Astrocyte (in vitro differentiated cells and primary cell): ENCODE data around the gene BLTP2. TPM values are rescaled to one million over a fixed set of nuclear protein-coding genes. Genes with fewer than 3 reads are reported as not detected.

Experiments used
- DNase-seq: peaks from one replicate; pipeline ENCODE4 v3.0.0-alpha.2; 2010; ENCODE audit warnings: low read depth
- FAIRE-seq: peaks from 2 replicates; lab custom pipeline; 2011; peaks lifted over from hg19 to GRCh38; lab: Jason Lieb, UNC
- H2AFZ ChIP-seq: 2 replicates; pipeline ENCODE4 v1.6.0; 2012; ENCODE audit warnings: low read depth, low read length, inconsistent platforms
- H3K27ac ChIP-seq: 2 replicates; pipeline ENCODE4 v1.5.1; 2011; ENCODE audit warnings: low read depth, low read length, inconsistent platforms
- H3K27me3 ChIP-seq: 2 replicates; pipeline ENCODE4 v1.6.0; 2011; ENCODE audit warnings: low read length, inconsistent platforms; ENCODE audit not compliant: insufficient read depth
- H3K36me3 ChIP-seq: 2 replicates; pipeline ENCODE4 v1.5.1; 2011; ENCODE audit warnings: low read length, inconsistent platforms; ENCODE audit not compliant: insufficient read depth
- H3K4me1 ChIP-seq: 2 replicates; pipeline ENCODE4 v1.5.1; 2011; ENCODE audit warnings: low read length, inconsistent platforms; ENCODE audit not compliant: insufficient read depth
- H3K4me2 ChIP-seq: 2 replicates; pipeline ENCODE4 v1.6.0; 2012; ENCODE audit warnings: low read length, inconsistent platforms
- H3K4me3 ChIP-seq: 2 replicates; pipeline ENCODE4 v1.5.1; 2011; ENCODE audit warnings: low read depth, mild to moderate bottlenecking, low read length, inconsistent platforms; ENCODE audit not compliant: insufficient read depth
- H3K79me2 ChIP-seq: 2 replicates; pipeline ENCODE4 v1.6.0; 2012; ENCODE audit warnings: mild to moderate bottlenecking, low read length, inconsistent platforms; ENCODE audit not compliant: insufficient read depth
- H3K9ac ChIP-seq: 2 replicates; pipeline ENCODE4 v1.6.0; 2012; ENCODE audit warnings: mild to moderate bottlenecking, low read length, inconsistent platforms
- H3K9me3 ChIP-seq: 2 replicates; pipeline ENCODE4 v1.5.1; 2012; ENCODE audit warnings: low read depth, mild to moderate bottlenecking, low read length, inconsistent platforms; ENCODE audit not compliant: insufficient read depth
- H4K20me1 ChIP-seq: 2 replicates; pipeline ENCODE4 v1.6.0; 2012; ENCODE audit warnings: low read length, inconsistent platforms; ENCODE audit not compliant: insufficient read depth
- H3K27ac Mint-ChIP-seq: one replicate; pipeline ENCODE4 v1.8.0; 2021; ENCODE audit warnings: mild to moderate bottlenecking, mixed read lengths; ENCODE audit not compliant: unreplicated experiment
- H3K27me3 Mint-ChIP-seq: one replicate; pipeline ENCODE4 v1.8.0; 2021; ENCODE audit warnings: low read depth, mixed read lengths; ENCODE audit not compliant: unreplicated experiment
- H3K36me3 Mint-ChIP-seq: one replicate; pipeline ENCODE4 v1.8.0; 2021; ENCODE audit warnings: low read depth, mixed read lengths; ENCODE audit not compliant: unreplicated experiment
- H3K4me1 Mint-ChIP-seq: one replicate; pipeline ENCODE4 v1.8.0; 2021; ENCODE audit warnings: low read depth, mixed read lengths; ENCODE audit not compliant: unreplicated experiment
- H3K4me3 Mint-ChIP-seq: one replicate; pipeline ENCODE4 v1.8.0; 2021; ENCODE audit warnings: mild to moderate bottlenecking, moderate library complexity, mixed read lengths; ENCODE audit not compliant: unreplicated experiment
- H3K9me3 Mint-ChIP-seq: one replicate; pipeline ENCODE4 v1.8.0; 2021; ENCODE audit warnings: mild to moderate bottlenecking, mixed read lengths; ENCODE audit not compliant: unreplicated experiment
- EZH2 ChIP-seq: IDR thresholded peaks from 2 replicates; pipeline ENCODE4 v1.6.1; 2012; ENCODE audit warnings: mild to moderate bottlenecking, low read length, inconsistent platforms; ENCODE audit not compliant: insufficient read depth
- total RNA-seq: library from RNA; stranded (reverse); gene quantifications from 2 replicates; pipeline ENCODE4 v1.2.1, GENCODE V29; 2021
- TF ChIP-seq, protein P1 (sequence below): IDR thresholded peaks from 2 replicates; pipeline ENCODE4 v1.5.1; 2011; ENCODE audit warnings: low read depth, mild to moderate bottlenecking, inconsistent platforms, low read length, moderate library complexity; ENCODE audit not compliant: insufficient read depth

Gene BLTP2
- total RNA-seq, 1 donor from 2014 or later: 133 TPM

DNA sequence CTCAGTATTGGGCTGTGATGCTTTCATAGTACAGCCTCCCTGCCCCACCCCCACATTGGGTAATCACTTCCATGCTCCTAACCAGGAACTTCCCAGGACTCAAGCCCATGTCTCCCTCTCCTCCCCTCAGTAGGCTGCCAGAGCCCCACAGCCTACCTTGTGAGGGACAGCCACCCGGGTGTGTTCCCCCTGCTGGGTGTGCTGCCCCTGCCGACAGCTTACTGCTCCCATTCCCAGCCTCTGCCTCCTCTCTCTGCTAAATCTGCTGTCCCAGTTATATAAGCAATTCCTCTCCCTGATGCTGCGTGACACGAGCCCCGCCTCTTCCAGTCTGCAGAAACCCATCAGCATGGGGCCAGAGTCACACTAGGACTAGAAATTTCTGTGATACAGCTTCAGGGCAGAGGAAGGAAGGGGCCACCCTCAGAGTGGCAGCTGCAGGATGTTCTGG lies 31.0 kb downstream of the BLTP2 start, which contains the start of gene RSKR:
RSKR (minus strand) TSS at position 255 of the 451 bp plus-strand sequence; CDS start at position 231, 24 bp downstream.
- H3K4me3 Mint-ChIP-seq: no peak within 1 kb of the TSS
- no peak for TF ChIP-seq EZH2
- TF ChIP-seq, protein P1, sequence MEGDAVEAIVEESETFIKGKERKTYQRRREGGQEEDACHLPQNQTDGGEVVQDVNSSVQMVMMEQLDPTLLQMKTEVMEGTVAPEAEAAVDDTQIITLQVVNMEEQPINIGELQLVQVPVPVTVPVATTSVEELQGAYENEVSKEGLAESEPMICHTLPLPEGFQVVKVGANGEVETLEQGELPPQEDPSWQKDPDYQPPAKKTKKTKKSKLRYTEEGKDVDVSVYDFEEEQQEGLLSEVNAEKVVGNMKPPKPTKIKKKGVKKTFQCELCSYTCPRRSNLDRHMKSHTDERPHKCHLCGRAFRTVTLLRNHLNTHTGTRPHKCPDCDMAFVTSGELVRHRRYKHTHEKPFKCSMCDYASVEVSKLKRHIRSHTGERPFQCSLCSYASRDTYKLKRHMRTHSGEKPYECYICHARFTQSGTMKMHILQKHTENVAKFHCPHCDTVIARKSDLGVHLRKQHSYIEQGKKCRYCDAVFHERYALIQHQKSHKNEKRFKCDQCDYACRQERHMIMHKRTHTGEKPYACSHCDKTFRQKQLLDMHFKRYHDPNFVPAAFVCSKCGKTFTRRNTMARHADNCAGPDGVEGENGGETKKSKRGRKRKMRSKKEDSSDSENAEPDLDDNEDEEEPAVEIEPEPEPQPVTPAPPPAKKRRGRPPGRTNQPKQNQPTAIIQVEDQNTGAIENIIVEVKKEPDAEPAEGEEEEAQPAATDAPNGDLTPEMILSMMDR: no peak
- no peaks in the 10 kb centered on the region for H3K9me3 Mint-ChIP-seq
- no peaks in the 10 kb centered on the region for H3K27me3 Mint-ChIP-seq
- H3K27ac Mint-ChIP-seq: no peak within 1 kb of the TSS
- FAIRE-seq (no peak), DNase-seq (no peak)
- no peaks in the 10 kb centered on the region for H3K4me1 Mint-ChIP-seq
- H3K4me1 ChIP-seq: no peaks in the 10 kb centered on the region
- H2AFZ ChIP-seq: no peak within 1 kb of the TSS
- no peak within 1 kb of the TSS for H3K4me3 ChIP-seq
- H3K36me3 Mint-ChIP-seq: peaks cover 28% of the 10 kb centered on the region
- no peak within 1 kb of the TSS for H3K27ac ChIP-seq
- no peaks in the 10 kb centered on the region for H3K9me3 ChIP-seq
- peaks cover 40% of the 10 kb centered on the region for H3K36me3 ChIP-seq
- H3K79me2 ChIP-seq: no peaks in the 10 kb centered on the region
- H3K4me2 ChIP-seq: no peak within 1 kb of the TSS
- H3K9ac ChIP-seq: no peak within 1 kb of the TSS
- H3K27me3 ChIP-seq: no peaks in the 10 kb centered on the region
- peaks cover 14% of the 10 kb centered on the region for H4K20me1 ChIP-seq

DNA sequence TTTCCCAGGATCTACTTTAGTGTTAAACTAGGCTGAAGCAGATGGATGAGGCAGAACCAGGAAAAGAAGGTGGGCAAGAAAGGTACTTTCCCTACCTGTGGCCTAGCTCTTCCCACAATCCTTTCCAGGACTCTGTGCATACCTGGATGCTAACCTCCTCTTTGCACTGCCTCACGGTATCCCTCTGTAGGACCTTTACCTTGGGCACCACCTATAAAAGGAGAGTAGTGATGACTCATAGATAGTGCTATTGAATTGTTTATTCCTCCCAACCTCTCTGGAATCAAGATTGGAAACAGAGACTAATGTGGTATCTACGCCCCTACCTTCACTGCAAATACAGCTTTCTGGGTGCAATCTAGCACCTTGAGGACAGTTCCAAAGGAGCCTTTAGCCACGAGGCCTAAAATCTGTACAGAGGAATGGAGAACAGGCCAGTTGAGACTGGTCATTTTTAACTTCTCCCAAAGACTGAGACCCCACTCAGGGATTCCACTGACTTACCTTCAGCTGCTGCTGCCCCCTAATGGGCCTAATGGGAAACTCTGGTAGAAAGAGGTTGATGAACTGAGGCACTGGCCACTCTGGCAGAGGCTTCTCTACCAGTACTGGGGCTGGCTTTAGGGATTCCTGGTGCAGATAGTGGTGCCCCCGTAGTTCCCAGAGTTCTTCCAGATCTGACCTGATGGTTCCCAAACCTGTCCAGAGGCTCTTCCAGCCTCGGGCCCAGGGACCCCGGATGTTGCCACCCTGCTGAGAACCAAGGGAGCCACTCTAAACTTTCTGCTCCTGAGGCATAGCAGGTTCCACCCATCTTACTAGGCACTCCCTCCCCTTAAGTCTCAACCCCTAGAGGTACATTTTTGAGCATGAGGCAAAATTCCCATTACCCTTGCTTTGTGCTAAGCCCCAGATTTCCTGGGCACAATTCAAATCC lies 31.8 kb downstream of the BLTP2 start:
- Mint-ChIP-seq H3K4me1 (no peaks in the 10 kb centered on the region), H3K4me3 (no peak overlapping the region), H3K27ac (no peak overlapping the region), H3K27me3 (no peaks in the 10 kb centered on the region), H3K36me3 (peaks cover 28% of the 10 kb centered on the region), H3K9me3 (no peaks in the 10 kb centered on the region)
- TF ChIP-seq EZH2: no peak
- TF ChIP-seq, protein P1: peak; percentile 65
- Histone ChIP-seq H3K36me3 (peaks cover 39% of the 10 kb centered on the region), H3K4me2 (no peak overlapping the region), H3K9ac (no peak overlapping the region), H3K4me3 (no peak overlapping the region), H3K4me1 (no peaks in the 10 kb centered on the region), H2AFZ (no peak overlapping the region), H4K20me1 (peaks cover 14% of the 10 kb centered on the region), H3K79me2 (no peaks in the 10 kb centered on the region), H3K27ac (no peak overlapping the region), H3K9me3 (no peaks in the 10 kb centered on the region), H3K27me3 (no peaks in the 10 kb centered on the region)
- FAIRE-seq (no peak), DNase-seq (no peak)

GRCh38 chr17:28612531-28612930 lies 32.4 kb downstream of the BLTP2 start:
- Histone ChIP-seq H4K20me1 (peaks cover 14% of the 10 kb centered on the region), H3K36me3 (peaks cover 38% of the 10 kb centered on the region), H3K4me1 (no peaks in the 10 kb centered on the region), H2AFZ (no peak overlapping the region), H3K27me3 (no peaks in the 10 kb centered on the region), H3K79me2 (no peaks in the 10 kb centered on the region), H3K9ac (no peak overlapping the region), H3K4me2 (no peak overlapping the region), H3K27ac (no peak overlapping the region), H3K4me3 (no peak overlapping the region), H3K9me3 (no peaks in the 10 kb centered on the region)
- no peaks in the 10 kb centered on the region for H3K4me1 Mint-ChIP-seq
- no peak overlapping the region for H3K4me3 Mint-ChIP-seq
- TF ChIP-seq, protein P1: no peak
- TF ChIP-seq EZH2: no peak
- no peaks in the 10 kb centered on the region for H3K27me3 Mint-ChIP-seq
- FAIRE-seq: no peak
- no peaks in the 10 kb centered on the region for H3K9me3 Mint-ChIP-seq
- peaks cover 28% of the 10 kb centered on the region for H3K36me3 Mint-ChIP-seq
- no peak overlapping the region for H3K27ac Mint-ChIP-seq
- no peak for DNase-seq
